GM19324 (cell line): Measurements from ENCODE around the gene URM1.

Experiments
- ATAC-seq: cut with Tn5 transposase; IDR thresholded peaks from one replicate; pipeline ENCODE4 v1.9.1; 2021; ENCODE audit warnings: mild to moderate bottlenecking, moderate library complexity; ENCODE audit not compliant: unreplicated experiment, low FRiP score

Gene URM1

DNA sequence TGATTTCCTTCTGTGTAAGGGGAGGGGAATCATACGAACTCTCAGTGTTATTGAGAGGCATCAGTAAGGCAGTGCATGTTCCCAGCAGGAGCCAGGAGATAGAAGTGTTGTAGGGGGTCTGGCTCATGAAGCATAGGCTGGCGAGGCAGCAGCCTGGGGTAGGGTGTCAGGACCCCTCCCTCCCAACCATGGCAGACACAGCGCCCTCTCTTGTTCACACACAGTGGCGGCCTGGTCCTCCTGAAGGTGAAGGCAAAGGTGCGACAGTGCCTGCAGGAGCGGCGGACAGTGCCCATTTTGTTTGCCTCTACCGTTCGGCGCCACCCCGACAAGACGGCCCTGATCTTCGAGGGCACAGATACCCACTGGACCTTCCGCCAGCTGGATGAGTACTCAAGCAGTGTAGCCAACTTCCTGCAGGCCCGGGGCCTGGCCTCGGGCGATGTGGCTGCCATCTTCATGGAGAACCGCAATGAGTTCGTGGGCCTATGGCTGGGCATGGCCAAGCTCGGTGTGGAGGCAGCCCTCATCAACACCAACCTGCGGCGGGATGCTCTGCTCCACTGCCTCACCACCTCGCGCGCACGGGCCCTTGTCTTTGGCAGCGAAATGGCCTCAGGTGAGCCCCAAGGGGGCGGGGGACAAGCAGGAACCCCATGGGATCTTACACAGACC is 26.1 kb upstream of the URM1 start:
- no peak for ATAC-seq

GRCh38 chr9:128349125-128349524 is 22.0 kb upstream of the URM1 start:
- no peak for ATAC-seq

DNA sequence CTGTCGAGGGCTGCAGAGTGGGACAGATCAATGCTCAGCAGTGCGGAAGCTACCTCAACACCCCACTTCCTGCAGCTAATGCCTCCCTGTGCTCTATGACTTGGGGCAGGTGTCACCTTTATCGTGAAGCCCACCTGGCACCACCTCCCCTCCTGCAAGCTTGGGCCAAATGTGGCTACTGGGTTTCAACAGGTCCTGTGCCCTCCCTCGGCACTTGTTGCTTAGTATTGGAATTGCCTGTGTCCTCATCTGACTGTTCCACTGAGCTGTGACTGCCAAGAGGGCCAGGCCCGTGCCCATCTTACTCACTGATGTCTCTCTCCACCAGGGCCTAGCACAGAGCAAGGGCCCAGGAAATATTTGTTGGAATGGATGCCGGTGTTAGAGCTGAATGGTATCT is 21.4 kb upstream of the URM1 start:
- no peak for ATAC-seq

DNA sequence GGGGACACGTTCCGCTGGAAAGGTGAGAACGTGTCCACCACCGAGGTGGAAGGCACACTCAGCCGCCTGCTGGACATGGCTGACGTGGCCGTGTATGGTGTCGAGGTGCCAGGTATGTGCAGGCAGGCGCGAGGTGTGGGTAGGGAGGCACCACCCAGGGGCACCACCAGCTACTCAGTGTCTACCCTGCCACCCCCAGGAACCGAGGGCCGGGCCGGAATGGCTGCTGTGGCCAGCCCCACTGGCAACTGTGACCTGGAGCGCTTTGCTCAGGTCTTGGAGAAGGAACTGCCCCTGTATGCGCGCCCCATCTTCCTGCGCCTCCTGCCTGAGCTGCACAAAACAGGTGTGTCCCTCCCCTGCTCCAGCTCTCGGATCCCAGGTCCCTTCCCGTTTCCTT is 15.7 kb upstream of the URM1 start:
- no peak for ATAC-seq

DNA sequence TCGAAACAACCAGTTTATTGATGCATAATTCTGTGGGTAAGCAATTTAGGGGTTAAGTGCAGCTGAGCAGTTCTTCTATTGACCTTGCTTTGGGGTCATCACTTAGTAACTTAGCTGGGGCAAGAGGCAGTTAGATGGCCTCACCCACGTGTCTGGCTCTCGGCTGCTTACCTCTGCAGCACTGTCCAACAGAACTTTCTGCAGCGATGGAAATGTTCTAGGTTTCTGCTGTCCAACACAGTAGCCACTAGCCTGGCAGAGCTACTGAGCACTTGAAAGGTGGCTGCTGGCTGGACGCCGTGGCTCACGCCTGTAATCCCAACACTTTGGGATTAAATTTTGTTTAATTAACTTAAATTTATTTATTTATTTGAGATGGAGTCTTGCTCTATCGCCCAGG is 13.1 kb upstream of the URM1 start:
- no peak for ATAC-seq

GRCh38 chr9:128358861-128359260 is 12.3 kb upstream of the URM1 start:
- no peak for ATAC-seq

DNA sequence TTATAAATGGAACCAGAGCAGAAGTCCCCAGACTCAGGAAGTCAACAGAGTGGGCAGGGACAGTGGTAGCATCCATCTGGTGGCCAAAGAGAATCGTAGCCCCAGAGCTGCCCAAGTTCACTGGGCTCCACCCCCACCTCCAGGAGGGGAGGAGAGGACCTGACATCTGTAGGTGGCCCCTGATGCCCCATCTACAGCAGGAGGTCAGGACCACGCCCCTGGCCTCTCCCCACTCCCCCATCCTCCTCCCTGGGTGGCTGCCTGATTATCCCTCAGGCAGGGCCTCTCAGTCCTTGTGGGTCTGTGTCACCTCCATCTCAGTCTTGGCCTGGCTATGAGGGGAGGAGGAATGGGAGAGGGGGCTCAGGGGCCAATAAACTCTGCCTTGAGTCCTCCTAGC is 10.3 kb upstream of the URM1 start:
- ATAC-seq = no peak

DNA sequence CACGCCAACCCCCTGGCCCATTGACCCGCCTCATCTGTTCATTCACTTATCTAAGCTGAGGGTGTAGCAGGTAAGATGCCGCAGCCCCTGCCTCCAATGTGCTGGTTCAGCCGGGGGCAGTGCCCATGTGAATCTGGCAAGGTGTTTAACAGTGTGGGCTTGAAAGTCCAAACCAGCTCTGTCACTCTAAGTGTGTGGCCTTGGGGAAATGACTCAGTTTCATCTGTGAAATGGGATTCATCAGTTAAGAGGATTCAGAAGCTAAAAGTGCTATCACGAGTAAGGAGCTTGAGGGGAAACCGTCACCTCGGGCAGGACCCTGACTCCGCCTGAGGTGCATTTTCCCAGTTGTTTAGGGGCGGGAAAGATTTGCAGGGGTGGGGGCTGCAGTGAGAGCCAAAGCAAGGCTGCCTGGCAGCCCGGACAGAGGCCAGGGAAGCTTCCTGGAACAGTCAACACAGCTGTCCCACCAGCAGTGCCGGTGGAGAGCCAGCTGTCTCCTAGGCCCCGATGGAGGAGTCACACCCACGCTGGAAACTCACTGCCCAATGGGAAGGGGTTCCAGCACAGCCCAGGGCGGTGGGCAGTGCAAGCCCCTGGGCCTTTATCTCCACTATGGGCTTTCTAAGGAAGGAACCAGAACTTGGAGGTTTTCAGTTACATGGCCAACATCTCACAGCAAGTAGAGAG is 9.7 kb upstream of the URM1 start:
- ATAC-seq = no peak

DNA sequence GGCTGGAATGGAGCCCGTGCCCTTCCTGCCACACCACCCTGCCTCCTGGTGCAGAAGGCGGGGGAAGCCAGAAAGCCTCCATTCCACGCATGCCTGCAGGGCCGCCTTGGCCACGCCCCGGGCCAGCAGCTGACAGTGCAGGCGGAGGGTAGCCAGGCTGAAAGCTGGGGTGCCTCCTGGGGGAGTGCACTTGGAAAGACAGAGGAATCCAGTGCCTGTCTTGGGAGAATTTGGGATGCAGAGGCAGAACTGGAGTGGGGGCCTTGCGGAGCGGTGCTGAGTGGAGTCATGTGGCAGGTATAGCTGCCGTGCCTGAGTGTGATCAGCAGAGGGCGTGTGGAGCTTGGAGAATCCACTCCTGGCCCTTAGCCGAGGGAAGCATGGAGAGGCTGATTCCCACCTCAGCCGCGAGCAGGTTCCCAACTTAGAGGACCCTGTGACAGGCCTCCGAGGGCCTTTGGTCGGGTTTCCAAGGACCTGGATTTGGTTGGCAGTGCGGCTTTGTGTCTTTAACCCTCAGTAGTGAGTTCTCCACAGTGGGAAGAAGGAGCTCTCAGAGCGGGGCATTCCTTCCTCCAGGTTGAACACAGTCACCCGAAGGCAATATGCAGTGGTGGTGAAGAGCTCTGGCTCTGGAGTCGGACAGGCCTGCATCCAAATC is 9.1 kb upstream of the URM1 start:
- ATAC-seq = peak; percentile 45

DNA sequence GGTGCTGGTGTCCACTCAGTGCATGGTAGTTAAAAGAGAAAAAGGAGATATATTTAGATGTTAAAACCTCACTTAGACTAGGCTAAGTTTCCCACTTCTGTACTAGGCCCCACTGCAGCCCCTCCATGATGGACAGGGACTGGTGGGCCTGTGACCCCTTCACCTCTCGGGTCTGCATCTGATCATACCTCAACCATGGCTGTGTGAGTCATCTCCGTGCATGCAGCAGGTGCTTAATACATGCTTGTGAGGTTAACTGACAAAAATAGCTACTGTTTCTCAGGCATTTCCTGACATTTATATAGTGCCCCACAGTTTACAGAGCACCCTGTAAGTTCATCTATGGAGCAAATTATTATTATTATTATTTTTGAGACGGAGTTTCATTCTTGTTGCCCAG is 8.4 kb upstream of the URM1 start:
- ATAC-seq = no peak

DNA sequence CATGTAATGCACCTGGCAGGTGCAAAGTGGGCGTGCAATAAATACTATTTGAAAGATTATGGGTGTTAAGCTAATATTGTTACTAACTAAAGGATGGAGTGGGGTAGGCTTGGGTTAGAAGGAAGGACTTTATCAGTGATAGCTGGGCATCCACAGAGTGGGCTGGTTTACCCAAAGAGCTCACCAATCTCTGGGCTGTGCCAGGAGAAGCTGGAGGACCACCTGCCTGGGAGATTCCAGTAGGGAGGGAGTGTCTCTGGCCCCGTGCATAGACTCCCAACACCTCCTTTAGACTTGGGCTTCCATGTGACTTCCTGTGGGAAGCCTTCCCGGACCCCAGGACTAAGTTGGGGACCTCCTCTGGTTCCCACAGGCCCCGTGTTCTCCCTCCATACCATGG is 5.6 kb upstream of the URM1 start:
- ATAC-seq = no peak

DNA sequence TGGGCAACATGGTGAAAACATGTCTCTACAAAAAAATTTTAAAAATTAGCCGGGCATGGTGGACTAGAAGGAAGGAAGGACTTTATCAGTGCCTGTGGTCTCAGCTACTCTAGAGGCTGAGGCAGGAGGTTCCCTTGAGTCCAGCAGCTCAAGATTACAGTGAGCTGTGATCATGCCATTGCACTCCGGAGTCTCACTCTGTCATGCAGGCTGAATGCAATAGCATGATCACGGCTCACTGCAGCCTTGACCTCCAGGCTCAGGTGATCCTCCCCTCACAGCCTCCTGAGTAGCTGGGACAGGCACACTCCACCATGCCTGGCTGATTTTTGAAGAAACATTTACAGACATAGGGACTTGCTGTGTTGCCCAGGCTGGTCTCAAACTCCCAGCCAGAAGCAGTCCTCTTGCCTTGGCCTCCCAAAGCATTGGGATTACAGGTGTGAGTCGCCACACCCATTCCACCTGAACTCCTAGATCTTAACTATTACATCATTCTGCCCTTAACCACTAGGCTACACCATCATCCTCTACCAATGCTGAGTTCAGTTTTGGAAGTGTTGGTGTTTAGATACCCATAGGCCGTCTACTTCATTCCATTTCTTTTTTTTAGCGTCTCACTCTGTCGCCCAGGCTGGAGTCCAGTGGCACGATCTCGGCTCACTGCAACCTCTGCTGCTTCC is 2.0 kb upstream of the URM1 start:
- no peak for ATAC-seq

- no peak for ATAC-seq
Observed at GRCh38 chr9:128370367-128370751, 815 bp upstream of the URM1 start.

GRCh38 chr9:128371630-128372117 is 500 bp downstream of the URM1 start:
- ATAC-seq = no peak

GRCh38 chr9:128372188-128372641 is 1.0 kb downstream of the URM1 start:
- ATAC-seq = no peak

DNA sequence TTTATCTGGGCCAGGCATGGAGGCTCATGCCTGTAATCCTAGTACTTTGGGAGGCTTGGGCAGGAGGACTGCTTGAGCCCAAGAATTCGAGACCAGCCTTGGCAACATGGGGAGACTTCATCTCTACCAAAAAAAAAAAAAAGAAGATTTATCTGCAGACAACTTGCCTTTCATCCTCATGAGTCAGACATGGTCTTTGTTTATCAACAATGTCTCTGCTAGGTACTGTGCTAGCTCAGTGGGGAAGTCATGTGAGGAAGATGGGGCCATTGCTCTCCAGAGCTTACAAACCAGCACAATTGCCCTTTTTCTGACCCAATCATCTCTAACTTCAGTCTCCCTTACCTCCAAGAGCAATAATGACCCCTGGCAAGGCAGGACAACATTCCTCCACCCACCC is 1.6 kb downstream of the URM1 start:
- ATAC-seq = no peak

- ATAC-seq = no peak
Observed at GRCh38 chr9:128374221-128374675, 3.1 kb downstream of the URM1 start.

DNA sequence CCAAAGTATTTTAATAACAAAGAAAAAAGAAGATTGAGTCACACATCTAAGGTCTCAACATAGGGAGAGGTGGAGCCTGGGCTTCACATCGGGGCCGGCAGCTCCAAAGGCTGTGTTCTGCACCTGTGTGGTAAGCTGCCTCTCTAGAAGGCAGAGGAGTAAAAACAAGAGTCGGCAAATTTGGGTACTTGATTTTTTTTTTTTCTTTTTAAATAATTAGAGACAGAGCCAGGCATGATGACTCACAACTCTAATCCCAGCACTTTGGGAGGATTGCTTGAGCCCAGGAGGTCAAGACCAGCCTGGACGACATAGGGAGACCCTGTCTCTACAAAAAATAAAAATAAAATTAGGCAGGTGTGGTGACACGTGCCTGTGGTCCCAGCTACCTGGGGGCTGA is 4.7 kb downstream of the URM1 start:
- no peak for ATAC-seq

GRCh38 chr9:128382261-128382660 is 11.1 kb downstream of the URM1 start:
- no peak for ATAC-seq

- ATAC-seq = no peak
Observed at GRCh38 chr9:128383007-128383753, 12.0 kb downstream of the URM1 start.
